ENCODE measurements around the gene SIRT7.
"Not testable (repeated sequence)": the region's sequence is repeated elsewhere in the genome, so short reads cannot be mapped to it uniquely, and the experiment has no call there.

The SIRT7 gene

DNA sequence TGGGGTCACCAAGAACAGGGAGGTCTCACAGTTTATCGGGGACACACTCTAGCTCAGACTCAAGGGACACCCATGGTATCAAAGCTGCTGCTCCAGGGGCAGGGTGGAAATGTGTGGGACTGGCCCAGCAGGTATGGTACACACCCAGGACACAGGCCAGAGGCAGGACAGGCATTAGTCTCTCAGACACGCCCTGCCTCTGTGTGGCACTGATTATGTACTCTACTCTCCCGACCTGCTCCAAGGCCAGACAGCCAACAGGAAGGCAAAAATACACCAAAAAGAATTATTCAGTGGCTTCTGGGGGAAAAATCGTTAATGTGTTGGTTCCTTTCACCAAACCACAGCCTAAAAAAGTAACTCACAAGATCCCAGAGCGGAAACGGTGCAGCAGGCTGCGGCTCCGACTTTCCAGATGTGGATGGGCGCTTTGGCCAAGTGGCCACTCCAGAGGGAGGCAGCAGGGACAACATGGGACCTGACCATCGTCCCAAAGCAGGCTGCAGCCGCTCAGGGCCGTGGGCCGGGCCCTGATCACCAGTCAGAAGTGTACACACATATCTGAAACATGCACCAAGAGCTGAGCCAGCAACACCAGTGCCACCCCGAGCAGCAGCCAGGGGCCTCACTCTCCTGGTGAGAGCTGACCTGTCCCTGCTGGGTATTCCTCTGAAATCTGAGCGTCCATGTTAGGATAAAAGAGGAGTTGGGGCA lies 1.0 kb upstream of the SIRT7 start:
- peak; percentile 20 for DNase-seq

DNA sequence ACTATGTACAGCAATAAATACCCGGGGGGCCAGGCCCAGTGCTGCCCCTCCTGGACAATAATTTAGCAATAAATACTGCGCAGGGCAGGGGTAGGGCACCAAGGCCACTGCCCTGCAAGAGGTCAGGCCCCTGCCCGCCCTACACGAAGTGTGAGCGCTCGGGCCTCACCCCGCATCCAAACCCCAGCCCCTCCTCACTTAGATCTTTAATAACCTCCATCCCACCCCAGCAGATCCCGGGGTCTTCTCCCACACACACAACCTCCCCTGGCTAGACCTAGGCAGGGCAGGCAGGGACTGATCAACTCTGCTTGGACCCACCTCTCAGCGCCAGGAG lies 325 bp upstream of the SIRT7 start:
- DNase-seq, result not testable (repeated sequence)

DNA sequence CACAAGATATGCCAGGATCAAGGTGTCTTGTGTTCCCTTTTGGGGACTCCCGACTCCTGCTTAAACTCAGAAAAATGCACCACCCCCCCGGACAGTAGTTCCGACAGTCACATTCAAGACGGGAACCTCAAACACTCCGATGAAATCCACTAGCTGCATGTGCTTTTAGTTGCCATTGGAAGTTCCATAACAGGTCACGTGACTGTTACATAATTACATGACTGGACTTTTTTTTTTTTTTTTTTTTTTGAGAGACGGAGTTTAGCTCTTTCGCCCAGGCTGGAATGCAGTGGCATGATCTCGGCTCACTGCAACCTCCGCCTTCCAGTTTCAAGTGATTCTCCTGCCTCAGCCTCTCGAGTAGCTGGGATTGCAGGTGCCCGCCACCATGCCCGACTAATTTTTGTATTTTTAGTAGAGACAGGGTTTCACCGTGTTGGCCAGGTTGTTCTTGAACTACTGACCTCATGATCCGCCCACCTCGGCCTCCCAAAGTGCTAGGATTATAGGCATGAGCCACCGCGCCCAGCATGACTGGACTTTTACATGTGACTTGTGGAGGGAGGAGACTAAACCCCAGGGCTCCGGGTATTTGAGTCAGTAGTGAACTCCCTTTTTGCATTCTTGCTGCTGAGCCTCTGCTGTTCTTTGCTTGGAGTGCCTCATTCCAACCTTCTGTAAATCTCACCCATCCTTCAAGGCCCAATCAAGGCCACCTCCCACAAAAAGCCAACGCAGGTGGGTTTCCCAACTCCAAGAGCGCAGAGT lies 1.6 kb downstream of the SIRT7 start:
- DNase-seq, result no peak

DNA sequence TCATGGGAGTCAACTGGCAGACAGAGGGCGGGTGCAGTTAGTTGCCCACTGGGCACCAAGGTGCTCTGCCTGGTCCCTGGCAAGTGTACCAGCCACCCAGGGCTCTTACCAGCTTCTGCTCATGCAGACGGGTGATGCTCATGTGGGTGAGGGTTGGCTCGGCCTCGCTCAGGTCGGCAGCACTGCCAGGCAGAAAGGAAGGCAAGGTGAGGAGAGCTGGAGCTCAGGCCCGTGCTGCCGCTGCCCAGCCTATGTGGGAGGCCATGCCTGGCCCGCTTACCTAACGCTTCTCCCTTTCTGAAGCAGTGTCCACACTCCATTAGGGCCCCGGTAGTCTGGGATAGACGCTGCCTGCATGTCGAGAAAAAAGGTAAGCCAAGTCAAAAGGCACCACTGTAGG lies 2.6 kb downstream of the SIRT7 start:
- DNase-seq, result no peak

DNA sequence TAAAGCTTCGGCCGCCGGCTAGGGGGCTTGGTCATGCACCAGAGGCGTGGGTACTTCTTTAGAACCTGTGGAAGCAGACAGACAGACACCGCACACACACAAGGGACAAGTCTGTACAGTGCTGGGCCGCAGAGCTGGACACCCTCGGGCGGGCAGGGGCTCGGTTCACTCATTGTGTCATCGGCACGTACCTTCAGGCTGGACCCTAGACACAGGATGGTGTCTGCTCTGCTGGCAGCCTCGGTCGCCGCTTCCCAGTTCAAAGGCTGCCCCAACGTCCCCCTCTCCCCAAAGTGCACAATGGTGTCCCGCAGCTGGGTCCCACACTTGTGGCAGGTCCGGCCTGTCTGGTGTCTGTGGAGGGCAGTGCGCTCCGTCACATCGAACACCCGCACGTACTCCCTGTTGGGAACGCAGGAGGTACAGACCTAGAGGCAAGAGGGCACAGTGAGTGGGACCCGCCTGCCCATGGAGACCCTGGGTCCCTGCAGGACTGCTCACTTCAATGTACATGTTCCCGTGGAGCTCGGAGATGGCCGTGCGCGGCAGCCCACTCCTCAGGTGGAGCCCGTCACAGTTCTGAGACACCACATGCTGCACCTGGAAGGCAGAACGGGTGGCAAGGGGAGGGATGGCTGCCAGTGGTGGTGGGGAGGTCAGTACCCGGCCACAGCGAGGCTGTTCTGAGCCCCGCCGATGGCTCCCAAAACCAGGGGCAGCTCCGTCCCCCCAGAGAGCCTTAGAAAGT lies 3.7 kb downstream of the SIRT7 start:
- no peak for DNase-seq

DNA sequence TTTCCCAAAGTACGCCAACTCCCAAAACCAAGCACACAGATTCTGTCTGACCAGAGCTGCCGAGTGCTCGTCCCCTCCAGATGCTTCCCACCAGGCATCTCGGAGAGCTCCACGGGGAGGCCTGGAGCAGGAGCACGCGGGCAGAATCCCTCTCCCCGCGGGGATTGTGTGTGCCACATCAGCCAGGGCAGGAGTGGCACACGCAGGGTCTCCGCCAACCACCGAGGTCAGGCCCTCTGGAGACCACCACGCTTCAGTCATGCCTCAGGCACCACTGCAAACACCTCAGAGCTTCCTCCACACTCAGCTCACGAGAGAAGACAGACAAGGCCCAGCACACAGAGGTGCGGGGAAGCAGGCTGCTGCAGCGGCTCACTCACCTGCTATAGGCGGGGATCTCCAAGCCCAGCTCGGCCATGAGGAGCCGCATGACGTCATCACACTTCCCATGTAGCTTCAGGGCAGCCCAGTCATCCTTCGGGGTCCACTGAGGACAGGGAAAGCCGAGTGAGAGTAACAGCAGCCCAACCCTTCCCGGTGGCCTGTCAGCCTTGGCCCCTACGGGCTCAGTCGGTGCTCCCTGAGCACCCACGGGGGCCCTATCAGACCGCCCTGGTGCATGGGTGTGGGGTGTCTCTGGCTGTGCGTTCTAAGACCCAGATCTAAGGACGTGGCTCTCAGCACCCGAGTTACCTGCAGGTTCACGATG lies 4.4 kb downstream of the SIRT7 start:
- no peak for DNase-seq

DNA sequence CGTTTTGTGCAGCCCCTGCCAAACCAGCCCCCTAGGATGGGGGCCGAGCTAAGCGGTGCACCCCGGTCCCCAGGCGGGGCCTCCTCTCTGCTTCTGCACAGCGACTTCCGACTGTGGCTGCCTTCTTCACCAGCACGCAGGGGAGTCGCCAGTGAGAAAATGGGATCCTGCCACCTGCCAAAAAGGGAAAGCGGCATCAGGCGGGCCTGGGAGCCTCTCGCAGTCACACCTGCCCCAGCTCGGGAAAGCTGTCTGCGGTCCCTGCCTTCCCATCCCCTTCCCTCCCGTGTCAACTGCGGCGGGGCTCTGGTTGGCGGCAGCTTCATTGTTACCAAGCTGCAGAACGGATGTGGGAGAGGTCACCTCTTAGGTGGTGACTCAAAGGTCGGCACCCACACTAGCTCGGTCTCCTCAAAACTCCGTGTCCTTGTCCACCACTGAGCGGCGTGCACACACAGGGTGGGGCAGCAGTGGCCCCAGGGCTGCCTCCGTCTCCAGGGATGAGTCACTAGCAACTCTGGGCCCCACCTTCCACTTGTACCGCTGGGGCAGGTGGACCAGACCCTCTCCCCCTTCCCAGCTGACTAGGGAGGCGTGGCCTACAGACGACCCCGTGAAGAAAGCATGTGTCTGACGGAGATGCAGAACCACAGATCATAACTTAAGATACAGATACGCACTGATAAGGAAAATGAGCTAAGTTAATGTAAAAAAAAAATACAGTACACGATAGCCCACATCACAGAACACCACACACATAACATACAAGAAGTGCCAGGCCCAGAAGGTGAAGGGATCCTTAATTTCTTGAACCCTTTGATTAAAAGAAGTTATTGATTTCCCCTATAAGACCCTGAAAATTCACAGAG lies 5.3 kb downstream of the SIRT7 start:
- DNase-seq, result no peak

DNA sequence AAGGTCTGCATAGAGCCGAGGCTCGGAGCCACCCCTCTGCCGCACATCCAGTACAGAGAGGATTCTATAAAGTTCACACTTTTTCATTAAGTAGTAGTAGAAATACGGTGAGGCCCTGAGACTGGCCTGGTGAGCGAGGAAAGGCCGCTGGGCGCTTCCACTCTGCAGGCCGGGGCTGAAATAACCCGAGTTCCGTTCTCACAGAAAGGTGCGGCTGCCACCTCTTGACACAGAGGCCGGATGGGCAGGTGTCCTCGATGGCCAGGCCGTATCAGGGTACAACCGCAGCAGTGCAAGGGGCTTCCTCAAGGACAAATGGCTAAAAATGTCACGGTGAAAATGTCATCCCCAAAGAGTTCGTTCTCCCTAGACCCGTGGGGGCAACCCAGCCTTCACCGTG lies 6.0 kb downstream of the SIRT7 start:
- DNase-seq, result no peak

DNA sequence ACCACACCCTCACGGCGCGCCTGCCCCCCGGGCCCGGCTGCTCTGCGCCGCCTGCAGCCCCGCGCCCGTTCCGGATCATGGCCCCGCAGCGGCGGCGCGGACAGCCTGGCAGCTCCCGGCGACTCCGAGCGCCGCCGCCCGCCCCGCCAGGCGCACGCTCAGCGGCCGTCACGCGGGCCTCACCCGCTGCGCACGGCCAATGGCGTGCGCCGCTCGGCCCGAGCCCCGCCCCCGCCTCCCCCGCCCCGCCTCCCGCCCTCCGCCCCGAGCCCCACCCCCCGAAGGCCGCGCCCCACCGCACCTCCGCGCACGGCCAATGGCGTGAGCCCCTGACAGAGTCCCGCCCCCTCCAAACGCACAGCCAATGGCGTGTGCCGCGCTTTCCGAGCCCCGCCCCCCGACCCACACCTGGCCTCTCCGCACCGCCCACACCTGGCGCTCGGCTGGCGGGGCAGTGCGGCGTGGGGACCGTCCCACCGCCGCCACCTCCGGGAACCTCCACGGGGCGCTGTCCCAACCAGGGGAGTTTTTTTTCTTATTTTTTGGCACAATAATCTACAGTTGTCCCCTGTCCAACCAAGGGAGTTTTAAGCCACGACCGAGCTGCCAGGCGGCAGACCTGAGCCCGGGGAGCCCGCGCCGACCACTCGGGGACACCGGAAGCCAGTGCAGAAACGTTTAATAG lies 6.6 kb downstream of the SIRT7 start, which contains the start of gene PCYT2:
TSS of gene PCYT2 (minus strand) at position 123 of the 685 bp plus-strand sequence. CDS start at position 79, 44 bp downstream.
- peak; percentile 72 for DNase-seq

DNA sequence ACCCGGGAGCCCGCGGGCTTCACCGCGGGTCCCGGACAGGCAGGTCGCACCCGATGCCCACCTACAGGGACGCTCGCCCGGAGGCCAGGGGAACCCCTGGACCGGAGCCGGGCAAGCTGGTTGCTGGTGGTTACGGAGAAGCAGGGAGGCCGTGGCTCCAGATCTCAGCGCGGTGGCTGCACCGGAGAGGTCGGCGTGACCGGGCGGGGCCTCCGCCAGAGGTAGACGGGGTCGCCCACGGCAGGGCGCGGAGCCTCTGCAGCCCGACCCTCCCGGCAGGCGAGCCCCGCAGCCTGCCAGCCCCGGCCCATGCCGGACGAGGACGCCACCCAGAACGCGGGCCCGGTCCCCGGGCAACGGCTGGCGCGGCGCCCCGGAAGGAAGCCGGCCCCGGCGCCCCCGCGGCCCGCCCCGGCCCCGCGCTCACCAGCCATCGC lies 7.1 kb downstream of the SIRT7 start:
- DNase-seq, result no peak

DNA sequence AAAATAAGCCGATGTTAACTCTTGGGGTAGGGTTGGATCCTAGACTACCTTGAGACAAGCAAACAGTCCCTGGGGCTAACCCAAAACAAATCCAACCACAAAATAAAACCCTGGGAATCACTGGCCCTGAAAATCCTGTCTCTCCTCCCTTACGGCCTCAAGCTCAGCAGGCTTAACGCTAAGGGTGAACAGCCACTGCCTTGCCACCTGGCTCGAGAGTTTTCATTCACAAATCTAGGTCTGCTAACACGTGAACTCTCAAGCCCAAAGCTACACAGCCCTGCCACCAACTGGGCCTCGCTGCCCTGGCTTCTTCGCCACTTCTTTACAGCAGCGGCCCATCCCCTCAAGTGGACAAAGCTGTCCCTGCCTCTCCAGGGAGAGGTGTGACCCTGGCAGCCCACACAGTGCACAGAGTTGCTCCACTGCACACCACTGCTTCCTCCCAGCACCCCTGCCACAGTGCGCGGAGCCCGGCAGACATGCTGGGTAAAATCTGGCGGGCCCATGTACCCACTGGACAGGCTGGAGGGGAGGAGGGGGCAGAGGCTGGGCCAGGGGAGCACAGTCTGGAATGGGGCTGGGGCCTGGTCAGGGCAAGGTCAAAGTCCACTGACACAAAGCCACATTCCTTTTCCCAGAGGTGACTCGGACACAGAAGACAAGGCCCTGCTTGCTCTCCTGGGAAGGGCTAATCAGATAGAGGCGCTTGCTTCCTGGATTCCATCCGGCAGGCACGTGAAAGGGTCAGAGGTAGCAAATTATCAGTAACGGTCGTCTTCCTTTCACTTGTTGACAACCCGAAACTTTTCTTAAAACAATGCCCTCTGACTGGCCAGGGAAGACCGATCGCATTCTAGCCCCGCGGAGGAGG lies 7.8 kb downstream of the SIRT7 start:
- no peak for DNase-seq

DNA sequence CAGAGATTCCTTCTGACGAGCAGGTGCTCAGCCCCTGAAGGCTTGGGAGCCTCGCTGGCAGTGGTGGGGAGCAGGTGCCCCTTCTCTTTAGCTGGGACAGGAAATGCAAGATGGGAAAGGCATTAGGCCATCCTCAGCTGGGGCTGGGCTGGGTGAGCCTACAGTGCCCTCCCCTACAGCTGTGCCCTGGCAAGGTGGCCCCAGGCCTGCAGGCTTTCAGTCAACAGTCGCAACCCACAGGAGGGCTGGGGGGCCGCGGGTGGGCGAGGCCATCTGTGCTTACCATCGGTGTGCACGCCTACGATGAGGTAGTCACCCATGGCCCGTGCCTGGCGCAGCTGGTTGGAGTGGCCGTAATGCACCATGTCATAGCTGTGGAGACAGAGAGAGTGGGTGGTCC lies 8.7 kb downstream of the SIRT7 start:
- DNase-seq, result no peak

DNA sequence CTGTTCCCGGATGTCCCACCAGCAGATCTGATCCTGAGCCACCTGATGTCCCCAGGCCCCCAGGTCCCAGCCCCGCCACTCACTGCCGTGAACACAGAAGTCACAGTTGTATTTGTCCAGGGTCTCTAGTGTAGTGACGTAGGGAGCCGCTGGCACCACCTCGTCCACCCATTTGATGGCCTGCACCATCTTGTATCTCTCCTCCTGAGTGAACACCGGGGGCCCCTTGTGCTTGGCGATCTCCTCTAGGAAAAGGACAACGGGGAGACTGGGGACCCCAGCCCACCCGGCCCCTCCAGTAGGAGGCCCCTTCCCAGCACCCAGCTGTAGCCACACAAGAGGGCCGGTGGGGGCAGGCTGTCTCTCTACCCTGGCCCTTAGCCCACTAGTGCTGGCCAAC lies 9.2 kb downstream of the SIRT7 start:
- DNase-seq, result no peak

DNA sequence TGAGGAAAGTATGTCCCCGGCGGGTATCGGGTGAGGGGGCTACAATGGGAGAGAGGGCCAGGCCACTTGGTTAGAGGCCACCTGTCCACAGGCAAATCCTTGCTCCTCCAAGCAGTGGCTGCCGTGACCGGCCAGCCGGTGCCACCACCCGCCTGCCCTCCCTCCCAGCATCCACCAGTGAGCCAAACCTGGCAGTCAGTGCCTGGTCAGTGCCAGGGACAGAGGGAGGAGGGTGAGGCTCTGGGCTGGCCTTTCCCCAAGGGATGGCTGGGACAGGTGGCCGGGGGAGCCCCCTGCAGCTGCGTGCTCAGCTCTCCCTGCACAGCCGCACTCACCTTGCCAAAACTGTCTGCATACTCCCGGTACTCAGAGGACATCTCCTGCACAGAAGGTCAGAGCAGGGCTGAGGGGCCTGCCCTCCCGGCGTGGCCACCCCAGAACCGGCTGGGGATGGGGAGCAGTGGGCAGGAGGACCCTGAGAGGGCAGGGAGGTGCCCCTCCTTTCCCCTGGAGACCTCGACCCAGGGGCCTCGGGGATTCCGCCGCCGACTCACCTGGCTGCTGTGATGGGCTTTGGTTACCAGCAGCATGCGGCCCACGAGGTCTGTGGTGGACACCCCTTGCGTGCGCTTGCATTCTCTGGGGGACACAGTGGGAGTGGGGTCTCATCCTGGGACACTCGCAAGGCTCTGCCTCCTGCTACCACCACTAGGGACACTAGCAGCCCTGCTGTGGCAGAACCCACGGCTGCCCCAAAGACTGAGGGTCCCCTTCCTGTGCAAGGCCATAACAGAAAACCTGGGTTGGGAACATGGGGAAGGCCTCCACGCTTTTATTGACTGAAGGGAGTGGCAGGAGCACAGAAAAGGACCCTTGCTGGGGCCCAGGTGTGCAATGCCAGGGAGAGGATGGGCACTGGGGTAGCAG lies 10.5 kb downstream of the SIRT7 start:
- DNase-seq, result no peak

DNA sequence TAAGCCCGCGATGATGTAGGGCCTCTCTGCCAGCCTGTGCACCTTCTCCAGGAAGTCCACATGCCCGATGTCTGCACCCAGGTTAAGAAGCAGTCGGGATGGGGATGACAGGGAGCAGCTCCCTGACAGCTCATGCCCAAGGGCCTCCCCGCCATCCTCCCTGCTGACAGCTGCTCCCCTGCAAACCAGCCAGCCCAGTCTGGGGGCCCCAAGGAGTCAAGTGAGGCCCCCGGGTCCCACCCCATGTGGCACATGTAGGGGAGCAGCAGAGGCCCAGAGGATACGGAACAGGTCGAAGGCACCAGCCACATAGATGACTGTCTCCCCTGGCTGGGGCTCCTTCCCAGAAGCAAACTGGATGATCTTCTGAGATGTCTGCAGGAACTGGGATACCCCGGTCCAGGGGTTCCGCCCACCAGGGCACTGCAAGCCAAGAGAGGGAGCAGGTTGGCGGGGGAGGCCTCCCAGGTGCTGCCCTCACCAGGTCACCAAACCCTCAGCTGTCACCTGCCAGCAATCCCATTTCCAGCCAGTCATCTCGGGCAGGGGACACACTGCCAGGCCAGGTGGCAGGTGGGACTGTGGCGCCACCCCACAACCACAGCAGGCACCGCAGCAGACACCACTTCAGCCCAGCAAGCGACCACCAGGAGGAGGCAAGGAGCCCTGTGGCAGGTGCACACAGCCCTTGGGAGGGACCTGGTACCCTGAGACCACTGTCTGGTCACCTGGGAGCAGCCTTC lies 11.3 kb downstream of the SIRT7 start:
- DNase-seq, result no peak

DNA sequence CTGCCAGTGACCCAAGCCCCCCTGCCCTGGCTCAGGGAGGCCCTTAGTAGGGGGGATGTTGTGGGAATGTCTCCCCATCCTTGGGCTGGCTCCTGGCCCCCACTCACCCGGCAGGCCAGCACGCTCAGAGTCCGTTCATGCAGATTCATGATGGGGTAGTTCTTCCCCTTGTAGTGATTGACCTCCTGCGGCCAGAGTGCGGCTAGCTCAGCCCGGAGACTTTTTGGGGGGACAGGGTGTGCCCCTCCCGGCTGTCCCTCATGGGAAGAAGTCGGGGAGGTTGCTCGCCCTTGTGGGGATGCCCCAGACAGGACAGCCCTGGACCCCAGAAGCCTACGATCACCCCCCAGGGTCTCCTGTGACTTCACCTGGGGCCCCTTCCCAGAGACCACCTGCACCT lies 12.0 kb downstream of the SIRT7 start:
- no peak for DNase-seq

DNA sequence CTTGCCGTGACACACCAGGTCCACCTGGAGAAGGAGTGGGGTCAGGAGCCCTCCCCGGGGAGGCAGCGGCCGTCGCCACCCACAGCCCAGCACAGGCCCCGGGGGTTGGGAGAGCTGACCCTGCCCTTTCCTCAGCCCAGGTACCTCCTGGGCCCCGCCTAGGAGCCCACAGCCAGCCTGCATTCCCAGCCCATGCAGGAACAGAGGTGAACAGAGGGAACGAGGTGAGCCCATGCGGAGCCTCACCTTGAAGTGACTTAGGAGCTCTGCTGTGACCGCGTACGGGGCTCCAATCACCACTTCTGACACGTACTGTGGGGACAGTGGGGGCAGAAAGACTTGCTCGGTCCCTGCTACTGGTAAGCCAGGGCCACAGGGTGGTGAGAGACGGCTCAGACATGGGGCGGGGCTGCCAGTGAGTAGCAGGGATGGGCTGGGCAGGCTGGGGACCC lies 12.5 kb downstream of the SIRT7 start:
- no peak for DNase-seq

DNA sequence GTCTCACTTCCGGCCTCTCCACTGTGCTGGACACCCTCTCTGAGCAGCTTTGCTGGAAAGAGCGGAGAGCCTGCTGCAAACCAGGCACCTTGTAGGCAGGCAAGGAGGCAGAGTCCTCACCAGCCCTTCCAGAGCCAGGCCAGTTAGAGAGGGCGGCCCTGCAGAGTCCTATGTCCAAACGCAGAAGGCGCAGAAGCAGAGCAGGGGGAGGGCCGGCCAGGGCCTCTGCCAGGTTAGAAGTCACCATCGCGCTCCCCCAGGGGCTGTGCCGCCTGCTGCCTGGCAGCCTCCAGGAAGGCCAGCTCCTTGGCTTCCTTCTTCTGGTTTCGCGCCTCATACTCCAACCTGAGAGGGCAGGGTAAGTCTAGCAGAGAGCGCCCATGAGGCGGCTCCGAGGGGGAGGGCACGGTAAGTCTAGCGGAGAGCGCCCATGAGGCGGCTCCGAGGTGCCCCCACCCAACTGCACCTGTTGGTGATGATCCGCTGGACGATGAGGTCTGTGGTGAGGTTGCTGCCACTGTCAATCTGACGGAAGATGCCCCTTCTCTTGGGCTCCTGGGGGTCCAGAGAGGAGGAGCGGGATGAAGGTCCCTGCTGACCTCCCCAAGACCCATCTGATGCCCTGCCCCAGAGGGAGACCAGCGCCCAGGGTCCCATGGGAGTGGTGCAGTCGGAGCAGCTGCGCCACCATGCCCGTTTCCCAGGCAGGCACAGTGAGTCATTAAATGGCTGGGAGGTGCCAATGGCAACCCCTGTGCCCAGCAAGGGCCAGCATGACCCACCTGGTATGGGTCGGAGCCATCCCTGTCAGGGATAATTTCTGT lies 13.2 kb downstream of the SIRT7 start:
- DNase-seq, result no peak
